Esophagus squamous epithelium (tissue), 5 donors: ENCODE results near the gene NOP16. TPM values are rescaled to one million over a fixed set of nuclear protein-coding genes. Genes with fewer than 3 reads are reported as not detected.

ENCODE experiments used
- DNase-seq: peaks from one replicate; lab custom pipeline; 2025; lab: John Stamatoyannopoulos, UW
- H3K27ac ChIP-seq, 4 donors: fragments of 200-600 bp; sonication (generic); one replicate each; pipeline ENCODE4 v1.5.1; 2016 to 2019; ENCODE audit warnings: mild to moderate bottlenecking in 1 of 4
- H3K27me3 ChIP-seq, 4 donors: fragments of 200-600 bp; sonication (generic); 1 replicate in 3 of 4; 2 replicates in 1 of 4; pipeline versions ENCODE4 v1.5.1 to v1.6.0; 2017 to 2021; ENCODE audit warnings: antibody characterized with exemption in 1 of 4
- H3K36me3 ChIP-seq, 3 donors: fragments of 200-600 bp; sonication (generic); one replicate each; pipeline ENCODE4 v1.5.1; 2016 to 2019
- H3K4me1 ChIP-seq, 3 donors: fragments of 200-600 bp; sonication (generic); one replicate each; pipeline ENCODE4 v1.5.1; 2017 to 2019
- H3K4me3 ChIP-seq, 4 donors: fragments of 200-600 bp; sonication (generic); 1 replicate in 3 of 4; 2 replicates in 1 of 4; pipeline ENCODE4 v1.5.1; 2016 to 2019; ENCODE audit warnings: mild to moderate bottlenecking in 2 of 4, moderate library complexity in 1 of 4
- H3K9me3 ChIP-seq, 3 donors: fragments of 200-600 bp; sonication (generic); one replicate each; pipeline ENCODE4 v1.5.1; 2016 to 2019
- CTCF ChIP-seq, 6 experiments: fragments of 450-650 bp in 4 of 6; fragments of 200-600 bp in 2 of 6; sonication (generic) in 2 of 6; IDR thresholded peaks; one replicate each; pipeline ENCODE4 v1.5.1; 2016 to 2019; ENCODE audit warnings: antibody characterized with exemption in 6 of 6, mild to moderate bottlenecking in 4 of 6, moderate library complexity in 4 of 6
- POLR2A ChIP-seq, 4 donors: fragments of 450-650 bp; IDR thresholded peaks; one replicate each; pipeline ENCODE4 v1.6.1; 2017; ENCODE audit warnings: antibody characterized with exemption in 4 of 4, mild to moderate bottlenecking in 4 of 4, moderate library complexity in 3 of 4
- WGBS, 2 donors: methylation state at CpG; one replicate each; pipeline ENCODE4 v1.1.5; 2018; 5-methylcytosine and 5-hydroxymethylcytosine counted together
- intact Hi-C: fragments of 100-400 bp; cut with DNase I; formaldehyde crosslinking; loops from one replicate; pipeline ENCODE4 v1.15.0; 2022
- total RNA-seq, 4 donors: library from RNA; depleted of rRNA; stranded (reverse); fragments of >200 nt; gene quantifications; one replicate each; pipeline ENCODE4 v1.1.0, GENCODE V29; 2016
- donor health status: DM: yes; HTN: yes; CAD: no.

NOP16 gene
- total RNA-seq, 4 donors from 2014 or later: 19.9 to 38.0 (median 30.9) TPM

GRCh38 chr5:176362233-176362490, 26.2 kb downstream of the NOP16 start:
- DNase-seq: no peak
- peak overlapping the region; percentile 83 to 94 (median 89) for H3K4me3 ChIP-seq
- H3K4me1 ChIP-seq: peaks cover 0 to 55% (median 25%) of the 10 kb centered on the region in 3 donors

GRCh38 chr5:176361437-176362232, 26.8 kb downstream of the NOP16 start, which contains the start of gene KIAA1191:
TSS of gene KIAA1191 (minus strand) at chr5:176361764. CDS start at chr5:176359508, 2,256 bp downstream.
- DNase-seq: peak; percentile 66
- intact Hi-C loops: no loop called here
- H3K27ac ChIP-seq: peak within 1 kb of the TSS; percentile 78 to 88 (median 82)
- TF ChIP-seq CTCF (IDR thresholded peaks at IDR 0.05): peak in 4 of 6 experiments; percentile 10 to 57 (median 18)
- TF ChIP-seq POLR2A (IDR thresholded peaks at IDR 0.05): peak in 2 of 4 donors; percentile 77 to 85
- H3K9me3 ChIP-seq: no peaks in the 10 kb centered on the region
- H3K4me1 ChIP-seq: peaks cover 0 to 56% (median 25%) of the 10 kb centered on the region in 3 donors
- 1 to 3% methylated on average over 13 to 30 of the region's 56 CpGs for WGBS, 2 donors
- no peaks in the 10 kb centered on the region for H3K27me3 ChIP-seq
- peak within 1 kb of the TSS; percentile 83 to 94 (median 89) for H3K4me3 ChIP-seq
- H3K36me3 ChIP-seq: peaks cover 0 to 32% (median 11%) of the 10 kb centered on the region in 3 donors

More at GRCh38 chr5:176362233-176362490, 26.2 kb downstream of the NOP16 start:
- H3K27ac ChIP-seq: peak overlapping the region; percentile 78 to 88 (median 82)
- TF ChIP-seq POLR2A (IDR thresholded peaks at IDR 0.05): no peak
- no peak for TF ChIP-seq CTCF (IDR thresholded peaks at IDR 0.05)
- 47 to 48% methylated on average over 8 of the region's 8 CpGs for WGBS, 2 donors
- no peaks in the 10 kb centered on the region for H3K9me3 ChIP-seq
- peaks cover 0 to 26% (median 5%) of the 10 kb centered on the region in 3 donors for H3K36me3 ChIP-seq
- no peaks in the 10 kb centered on the region for H3K27me3 ChIP-seq
- intact Hi-C loops: no loop called here

- Histone ChIP-seq H3K9me3 (no peaks in the 10 kb centered on the region), H3K27me3 (no peaks in the 10 kb centered on the region), H3K4me3 (peak overlapping the region; percentile 83 to 94 (median 89)), H3K4me1 (peaks cover 0 to 56% (median 20%) of the 10 kb centered on the region in 3 donors), H3K36me3 (peaks cover 0 to 38% (median 15%) of the 10 kb centered on the region in 3 donors), H3K27ac (peak overlapping the region; percentile 78 to 88 (median 82))
- intact Hi-C loops: no loop called here
- TF ChIP-seq CTCF (IDR thresholded peaks at IDR 0.05) (no peak), POLR2A (IDR thresholded peaks at IDR 0.05) (no peak)
- WGBS, 2 donors: 2 to 7% methylated on average over 11 to 20 of the region's 27 CpGs
- DNase-seq: no peak
Measured at GRCh38 chr5:176360894-176361436, 27.4 kb downstream of the NOP16 start.

GRCh38 chr5:176359658-176360057, 28.7 kb downstream of the NOP16 start:
- 49 to 53% methylated on average over 4 of the region's 4 CpGs for WGBS, 2 donors
- no peak for DNase-seq
- H3K36me3 ChIP-seq: peaks cover 0 to 51% (median 18%) of the 10 kb centered on the region in 3 donors
- H3K27me3 ChIP-seq: no peaks in the 10 kb centered on the region
- no peak for TF ChIP-seq POLR2A (IDR thresholded peaks at IDR 0.05)
- TF ChIP-seq CTCF (IDR thresholded peaks at IDR 0.05): no peak
- peak overlapping the region in 1 of 4 donors; percentile 29 for H3K4me3 ChIP-seq
- no peaks in the 10 kb centered on the region for H3K9me3 ChIP-seq
- no peak overlapping the region for H3K27ac ChIP-seq
- peaks cover 0 to 60% (median 17%) of the 10 kb centered on the region in 3 donors for H3K4me1 ChIP-seq
- intact Hi-C loops: no loop called here

GRCh38 chr5:176356179-176356566, 32.2 kb downstream of the NOP16 start:
- DNase-seq: no peak
- no peaks in the 10 kb centered on the region for H3K27me3 ChIP-seq
- H3K4me3 ChIP-seq: no peak overlapping the region
- intact Hi-C loops: no loop called here
- TF ChIP-seq CTCF (IDR thresholded peaks at IDR 0.05) (no peak), POLR2A (IDR thresholded peaks at IDR 0.05) (no peak)
- H3K36me3 ChIP-seq: peaks cover 6 to 86% (median 40%) of the 10 kb centered on the region in 3 donors
- H3K27ac ChIP-seq: no peak overlapping the region
- H3K9me3 ChIP-seq: no peaks in the 10 kb centered on the region
- WGBS, 2 donors: 87 to 96% methylated on average over 3 of the region's 3 CpGs
- H3K4me1 ChIP-seq: peaks cover 0 to 51% (median 16%) of the 10 kb centered on the region in 3 donors
